ENCODE measurements around the gene ERVFRD-1.
"Not testable (repeated sequence)": the region's sequence is repeated elsewhere in the genome, so short reads cannot be mapped to it uniquely, and the experiment has no call there.

The ERVFRD-1 gene

DNA sequence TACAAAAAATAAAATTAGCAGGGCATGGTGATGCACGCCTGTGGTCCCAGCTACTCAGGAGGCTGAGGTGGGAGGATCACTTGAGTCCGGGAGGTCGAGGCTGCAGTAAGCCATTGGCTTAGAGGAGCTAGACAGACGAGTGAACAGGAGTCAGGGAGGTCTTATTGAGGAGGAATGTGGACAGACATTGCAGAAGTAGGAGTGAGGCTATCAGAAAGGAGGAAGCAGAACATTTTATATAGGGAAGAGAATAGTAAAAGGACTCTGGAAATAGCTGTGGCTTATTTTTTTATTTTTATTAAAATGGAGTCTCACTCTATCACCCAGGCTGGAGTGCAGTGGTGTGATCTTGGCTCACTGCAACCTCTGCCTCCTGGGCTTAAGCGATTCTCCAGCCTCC is 20.4 kb downstream of the ERVFRD-1 start:
- not testable (repeated sequence) for DNase-seq (ENCODE audit: low read depth in 2 of 2)

DNA sequence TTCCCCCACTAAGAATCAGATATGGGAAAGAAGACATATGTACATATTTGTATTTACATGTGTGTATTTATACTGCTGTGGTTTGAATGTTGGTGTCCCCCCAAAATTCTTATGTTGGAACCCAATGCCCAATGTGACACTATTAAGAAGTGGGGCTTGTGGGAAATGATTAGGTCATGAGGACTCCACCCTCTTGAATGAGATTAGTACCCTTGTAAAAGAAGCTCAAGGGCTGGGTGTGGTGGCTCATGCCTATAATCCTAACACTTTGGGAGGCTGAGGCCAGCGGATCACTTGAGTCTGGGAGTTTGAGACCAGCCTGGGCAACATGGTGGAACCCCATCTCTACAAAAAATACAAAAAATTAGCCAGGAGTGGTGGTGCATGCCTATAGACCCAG is 21.8 kb downstream of the ERVFRD-1 start:
- no peak for DNase-seq (ENCODE audit: low read depth in 2 of 2)

DNA sequence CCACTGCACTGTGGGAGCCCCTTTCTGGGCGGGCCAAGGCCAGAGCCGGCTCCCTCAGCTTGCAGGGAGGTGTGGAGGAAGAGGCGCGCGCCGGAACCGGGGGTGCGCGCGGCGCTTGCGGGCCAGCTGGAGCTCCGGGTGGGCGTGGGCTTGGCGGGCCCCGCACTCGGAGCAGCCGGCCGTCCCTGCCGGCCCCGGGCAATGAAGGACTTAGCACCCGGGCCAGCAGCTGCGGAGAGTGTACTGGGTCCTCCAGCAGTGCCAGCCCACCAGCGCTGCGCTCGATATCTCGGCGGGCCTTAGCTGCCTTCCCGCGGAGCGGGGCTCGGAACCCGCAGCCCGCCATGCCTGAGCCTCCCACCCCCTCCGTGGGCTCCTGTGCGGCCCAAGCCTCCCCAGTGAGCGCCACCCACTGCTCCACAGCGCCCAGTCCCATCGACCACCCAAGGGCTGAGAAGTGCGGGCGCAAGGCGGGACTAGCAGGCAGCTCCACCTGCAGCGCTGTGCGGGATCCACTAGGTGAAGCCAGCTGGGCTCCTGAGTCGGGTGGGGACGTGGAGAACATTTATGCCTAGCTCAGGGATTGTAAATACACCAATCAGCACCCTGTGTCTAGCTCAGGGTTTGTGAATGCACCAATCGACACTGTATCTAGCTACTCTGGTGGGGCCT is 24.2 kb downstream of the ERVFRD-1 start:
- not testable (repeated sequence) for DNase-seq (ENCODE audit: low read depth in 2 of 2)

DNA sequence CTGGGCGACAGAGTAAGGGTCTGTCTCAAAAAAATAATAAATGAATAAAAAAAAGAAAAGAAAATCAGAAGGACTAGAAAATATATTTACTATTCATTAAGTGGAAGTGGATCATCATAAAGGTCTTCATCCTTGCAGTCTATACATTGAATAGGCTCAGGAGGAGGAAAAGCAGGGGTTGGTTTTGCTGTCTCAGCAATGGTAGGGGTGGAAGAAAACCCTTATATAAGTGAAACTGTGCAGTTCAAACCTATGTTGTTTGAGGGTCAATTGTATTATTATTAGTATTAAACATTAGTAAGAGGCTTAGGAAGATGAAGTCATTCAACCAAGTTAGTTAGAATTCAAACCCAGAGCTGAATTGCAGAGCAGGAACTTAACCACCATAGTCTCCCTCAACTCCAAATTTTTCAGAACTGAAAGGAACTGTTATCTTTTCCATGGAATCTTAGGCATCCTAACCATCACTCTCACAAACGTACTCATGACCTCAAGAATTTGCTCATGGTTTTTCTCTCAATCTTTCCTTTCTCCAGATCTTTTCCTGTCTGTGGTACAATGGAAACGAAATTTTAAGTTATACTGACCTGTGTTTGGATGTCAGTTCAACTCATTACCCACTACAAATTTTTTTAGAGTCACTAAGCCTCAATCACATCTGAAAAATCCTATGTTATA is 25.6 kb downstream of the ERVFRD-1 start:
- no peak for DNase-seq (ENCODE audit: low read depth in 2 of 2)

DNA sequence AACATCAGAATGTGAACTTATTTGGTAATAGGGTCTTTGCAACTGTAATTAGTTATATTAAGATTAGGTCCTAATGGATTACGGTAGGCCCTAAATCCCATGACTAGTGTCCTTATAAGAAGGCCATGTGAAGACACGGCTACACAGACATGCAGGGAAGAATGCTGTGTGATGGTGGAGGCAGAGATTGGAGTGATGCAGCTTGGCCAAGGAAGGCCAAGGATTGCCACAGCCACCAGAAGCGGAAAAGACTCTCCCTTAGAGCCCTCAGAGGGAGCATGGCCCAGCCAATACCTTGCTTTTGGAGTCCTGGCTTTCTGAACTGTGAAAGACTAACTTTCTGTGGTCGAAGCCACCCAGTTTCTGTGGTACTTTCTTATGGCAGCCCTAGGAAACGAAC is 27.6 kb downstream of the ERVFRD-1 start:
- DNase-seq (ENCODE audit: low read depth in 2 of 2), result no peak

DNA sequence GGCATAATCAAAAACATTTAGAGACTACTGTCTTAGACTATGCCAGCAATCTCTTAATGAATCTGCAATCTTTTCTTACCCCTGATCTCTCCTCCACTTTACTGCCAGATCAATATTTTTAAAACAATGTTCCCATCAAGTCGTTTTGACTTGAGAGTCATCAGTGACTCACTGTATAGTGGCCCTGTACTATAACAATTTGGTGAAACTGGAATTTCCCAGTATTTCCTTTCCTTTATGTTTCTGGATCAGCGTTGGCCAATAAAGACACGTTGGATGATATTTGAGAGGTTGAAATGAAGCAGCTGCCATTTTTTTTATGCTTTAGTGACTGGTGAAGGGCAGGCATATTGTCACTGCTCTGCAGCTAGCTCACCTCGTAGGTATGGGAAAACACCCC is 28.0 kb downstream of the ERVFRD-1 start:
- DNase-seq (ENCODE audit: low read depth in 2 of 2), result no peak

DNA sequence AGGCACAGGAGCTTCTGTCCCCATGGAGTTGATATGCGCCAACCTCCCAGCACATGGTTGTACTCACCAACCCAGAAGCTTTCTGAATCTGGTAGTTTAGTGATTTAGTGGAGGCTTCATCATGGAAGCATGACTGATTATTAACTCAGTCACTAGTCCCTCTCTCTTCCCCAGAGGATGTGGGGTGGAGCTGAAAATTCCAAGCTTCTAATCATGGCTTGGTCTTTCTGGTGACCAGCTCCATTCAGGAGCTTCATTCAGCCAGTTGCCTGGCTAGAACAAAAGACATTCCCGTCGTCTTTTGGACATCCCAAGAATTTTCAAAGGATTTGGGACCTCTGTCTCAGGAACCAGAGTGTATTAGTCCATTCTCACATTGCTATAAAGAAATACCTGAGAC is 31.2 kb downstream of the ERVFRD-1 start:
- no peak for DNase-seq (ENCODE audit: low read depth in 2 of 2)

DNA sequence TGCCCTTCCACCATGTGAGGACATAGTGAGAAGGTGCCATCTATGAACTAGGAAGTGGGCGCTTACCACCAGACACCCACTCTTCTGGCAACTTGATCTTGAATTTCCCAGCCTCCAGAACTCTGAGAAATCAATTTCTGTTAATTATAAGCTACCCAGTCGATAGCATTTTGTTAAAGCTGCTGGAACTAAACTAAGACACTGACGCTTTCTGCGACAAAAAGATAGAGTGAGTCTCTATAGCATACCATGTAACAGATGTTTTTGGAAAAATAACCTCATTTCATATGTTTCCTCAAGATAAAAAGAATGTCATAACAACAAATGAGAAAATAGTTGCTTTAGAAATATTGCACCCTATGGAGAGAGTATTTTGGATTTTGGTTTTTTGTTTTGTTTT is 33.3 kb downstream of the ERVFRD-1 start:
- no peak for DNase-seq (ENCODE audit: low read depth in 2 of 2)

DNA sequence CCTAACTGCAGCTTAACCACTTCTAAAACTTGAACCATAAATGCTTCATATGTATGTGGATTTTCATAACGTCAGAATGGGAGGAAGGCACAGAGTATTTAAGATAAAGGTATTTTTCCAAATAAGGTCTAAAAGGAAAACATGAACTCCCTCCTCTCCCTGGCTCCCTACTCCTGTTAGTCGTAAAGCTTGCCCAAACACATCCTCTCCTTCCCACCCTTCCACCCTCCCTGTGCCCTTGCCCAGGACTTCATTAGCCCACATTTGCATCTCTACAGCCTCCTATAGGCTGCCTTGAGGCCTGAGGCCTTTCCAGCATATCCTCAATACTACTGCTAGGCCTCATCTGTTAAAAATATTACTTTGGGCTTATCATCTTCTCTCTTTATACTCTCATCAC is 35.0 kb downstream of the ERVFRD-1 start:
- DNase-seq (ENCODE audit: low read depth in 2 of 2), result no peak

DNA sequence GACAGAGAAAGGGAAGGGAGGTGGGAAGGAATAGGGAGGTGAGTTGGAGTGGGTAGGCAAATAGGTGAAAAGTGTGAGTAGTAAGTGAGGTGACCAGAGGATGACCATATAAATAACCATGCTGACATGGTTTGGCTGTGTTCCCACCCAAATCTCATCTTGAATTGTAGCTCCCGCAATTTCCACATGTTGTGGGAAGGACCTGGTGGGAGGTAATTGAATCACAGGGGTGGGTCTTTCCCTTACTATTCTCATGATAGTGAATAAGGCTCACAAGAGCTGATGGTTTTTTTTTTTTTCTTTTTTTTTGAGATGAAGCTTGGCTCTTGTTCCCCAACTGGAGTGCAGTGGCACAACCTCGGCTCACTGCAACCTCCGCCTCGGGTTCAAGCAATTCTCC is 39.4 kb downstream of the ERVFRD-1 start:
- DNase-seq (ENCODE audit: low read depth in 2 of 2), result no peak

DNA sequence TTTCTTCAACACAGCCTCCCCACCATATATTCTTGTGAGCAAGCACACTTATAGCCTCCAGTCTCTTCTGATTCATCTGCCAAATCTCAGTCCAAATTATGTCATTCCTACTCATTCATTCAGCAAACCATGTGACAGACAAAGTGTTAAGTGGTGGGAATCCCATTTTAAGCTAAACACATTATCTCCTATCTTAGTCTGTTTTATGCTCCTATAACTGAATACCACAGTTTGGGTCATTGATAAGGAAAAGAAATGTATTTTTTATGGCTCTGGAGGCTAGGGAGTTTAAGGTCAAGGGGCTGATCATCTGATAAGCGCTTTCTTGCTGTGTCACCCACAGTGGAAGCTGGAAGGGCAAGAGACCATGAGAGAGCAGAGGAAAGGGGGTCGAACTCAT is 41.8 kb downstream of the ERVFRD-1 start:
- DNase-seq (ENCODE audit: low read depth in 2 of 2), result no peak

DNA sequence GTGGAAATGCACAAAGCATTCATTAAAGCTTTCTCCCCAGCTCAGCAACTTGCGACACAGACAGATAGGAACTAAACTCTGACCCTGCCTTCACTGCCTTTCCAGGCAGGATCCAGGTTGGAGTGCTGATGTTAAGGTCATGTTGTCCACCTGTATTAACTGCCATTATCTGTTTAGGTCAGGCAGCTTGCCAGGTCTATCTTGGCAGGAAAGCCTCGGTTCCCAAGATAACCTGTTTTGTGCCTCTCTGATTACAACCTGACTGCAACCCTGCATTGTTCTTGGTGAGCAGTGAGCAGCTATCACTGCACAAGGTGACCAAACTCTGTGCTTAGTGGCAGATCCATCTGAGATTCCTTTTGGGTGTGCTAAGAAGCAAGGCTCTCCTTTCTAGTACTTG is 44.2 kb downstream of the ERVFRD-1 start:
- DNase-seq (ENCODE audit: low read depth in 2 of 2), result no peak

DNA sequence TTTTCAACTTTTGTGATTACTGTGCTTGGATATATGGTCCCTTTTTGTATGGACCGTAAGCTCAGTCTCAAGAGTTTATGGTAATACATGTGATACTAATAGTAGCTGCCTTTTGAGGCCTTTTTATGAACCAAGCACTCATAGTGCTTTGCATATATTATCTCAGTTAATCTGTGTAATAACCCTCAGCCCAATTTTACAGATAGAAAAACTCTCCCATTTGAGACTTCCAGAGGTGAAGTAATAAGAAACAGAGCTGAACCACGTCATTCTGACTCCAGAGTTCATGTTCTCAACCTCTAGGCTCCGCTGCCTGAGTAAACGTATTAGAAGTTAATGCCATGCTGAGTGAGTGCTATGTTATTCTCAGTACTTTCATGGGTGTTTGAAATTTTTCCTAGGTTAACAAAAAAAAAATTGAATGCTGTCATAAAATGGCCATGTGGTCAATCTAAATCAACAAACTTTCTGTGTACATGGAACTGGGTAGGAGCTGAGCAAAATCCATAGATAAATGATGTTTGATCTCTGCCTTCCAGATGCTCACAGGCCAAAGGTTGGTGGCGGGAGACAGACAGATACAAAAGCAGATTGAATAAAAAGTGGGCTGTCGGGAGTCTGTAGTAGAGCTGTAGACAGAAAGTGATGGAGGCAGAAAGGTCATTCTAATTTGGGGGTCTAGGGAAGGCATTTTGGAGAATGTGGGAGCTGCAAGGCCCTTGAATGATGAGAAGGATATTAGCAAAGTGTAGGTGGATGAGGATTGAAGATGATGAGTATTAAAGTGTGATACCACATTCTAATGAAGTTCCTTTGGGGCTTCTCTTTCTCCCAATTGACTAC is 44.8 kb downstream of the ERVFRD-1 start:
- DNase-seq (ENCODE audit: low read depth in 2 of 2), result no peak

DNA sequence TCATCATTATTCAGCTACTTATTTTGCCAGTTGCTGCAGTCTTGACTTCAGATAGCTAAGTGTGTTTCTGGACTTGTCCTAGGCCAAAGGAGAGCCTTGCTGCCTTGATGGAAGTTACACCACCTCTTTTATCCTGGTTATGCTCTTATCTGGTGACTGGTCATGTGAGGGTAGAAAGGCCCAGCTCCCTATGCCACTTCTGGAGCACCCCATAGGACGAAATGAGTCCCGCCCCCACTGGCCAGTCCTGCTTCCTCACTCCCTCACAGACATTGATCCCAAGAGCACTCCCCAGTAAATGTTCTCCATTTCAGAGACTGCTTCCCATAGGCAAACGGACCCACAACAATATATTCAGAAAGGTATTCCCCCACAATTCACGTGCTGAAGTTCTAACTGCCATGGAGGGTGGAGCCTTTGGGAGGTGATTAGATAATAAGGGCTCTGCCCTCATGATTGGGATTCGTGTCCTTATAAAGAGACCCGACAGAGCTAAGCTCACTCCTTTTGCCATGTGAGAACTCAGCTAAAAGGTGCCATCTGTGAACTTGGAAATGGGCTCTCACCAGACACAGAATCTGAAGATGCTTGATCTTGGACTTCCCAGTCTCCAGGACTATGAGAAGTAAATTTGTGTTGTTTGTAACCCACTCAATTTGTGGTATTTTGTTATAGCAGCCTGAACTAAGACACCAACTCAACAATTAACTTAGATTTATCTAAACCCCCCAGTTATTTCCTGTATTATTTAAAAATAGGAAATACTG is 45.9 kb downstream of the ERVFRD-1 start:
- no peak for DNase-seq (ENCODE audit: low read depth in 2 of 2)

DNA sequence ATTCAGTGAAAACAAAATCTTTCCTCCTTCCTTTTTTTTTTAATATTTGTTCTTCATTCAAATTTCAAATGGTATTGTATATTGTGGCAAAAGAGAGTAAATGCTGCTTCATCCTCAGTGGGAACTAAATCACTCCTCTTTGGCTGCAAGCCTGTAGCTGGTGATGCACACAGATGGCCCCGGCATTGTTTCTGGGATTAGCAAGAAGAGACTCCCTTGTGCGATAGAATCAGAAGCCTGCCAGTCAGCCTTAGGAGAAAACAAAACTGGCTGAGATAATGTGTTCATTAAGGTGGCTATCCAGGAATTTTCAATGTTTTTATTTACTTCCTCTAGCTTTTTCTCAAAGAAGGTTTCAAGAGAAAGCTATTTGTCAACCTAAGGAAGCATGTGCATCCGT is 46.7 kb downstream of the ERVFRD-1 start:
- DNase-seq (ENCODE audit: low read depth in 2 of 2), result no peak

DNA sequence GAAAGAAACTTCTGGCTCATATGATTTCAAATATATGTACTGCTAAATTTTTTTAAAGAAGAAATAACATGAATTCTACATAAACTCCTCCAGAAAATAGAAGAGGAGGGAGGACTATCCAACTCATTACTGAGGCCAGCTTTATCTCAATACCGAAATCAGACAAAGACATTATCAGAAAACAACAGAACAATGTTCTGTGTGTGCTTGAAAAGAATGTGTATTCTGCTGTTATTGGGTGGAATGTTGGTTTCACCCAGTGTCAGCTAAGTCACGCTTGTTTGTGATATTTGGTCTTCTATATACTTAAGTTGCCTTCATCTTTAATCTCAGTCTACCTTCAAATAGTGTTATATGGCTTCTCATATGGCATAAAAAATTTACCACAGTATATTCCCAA is 48.8 kb downstream of the ERVFRD-1 start:
- DNase-seq (ENCODE audit: low read depth in 2 of 2), result no peak

DNA sequence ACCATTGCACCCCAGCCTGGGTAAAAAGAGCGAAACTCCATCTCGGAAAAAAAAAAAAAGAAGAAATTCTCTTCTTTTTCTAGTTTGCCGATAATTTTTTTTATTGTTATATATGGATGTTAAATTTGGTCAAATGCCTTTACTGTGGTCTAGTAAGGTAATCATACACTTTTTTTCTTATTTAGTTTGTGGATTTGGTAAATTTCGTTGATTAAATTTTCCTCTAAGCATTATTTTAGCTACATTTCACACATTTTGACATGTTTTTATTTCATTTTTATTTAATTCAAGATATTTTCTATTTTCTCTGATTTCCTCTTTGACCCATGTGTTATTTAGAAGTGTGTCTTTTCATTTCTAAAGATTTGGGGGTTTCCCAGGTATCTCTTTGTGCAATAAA is 49.4 kb downstream of the ERVFRD-1 start:
- DNase-seq (ENCODE audit: low read depth in 2 of 2), result no peak

DNA sequence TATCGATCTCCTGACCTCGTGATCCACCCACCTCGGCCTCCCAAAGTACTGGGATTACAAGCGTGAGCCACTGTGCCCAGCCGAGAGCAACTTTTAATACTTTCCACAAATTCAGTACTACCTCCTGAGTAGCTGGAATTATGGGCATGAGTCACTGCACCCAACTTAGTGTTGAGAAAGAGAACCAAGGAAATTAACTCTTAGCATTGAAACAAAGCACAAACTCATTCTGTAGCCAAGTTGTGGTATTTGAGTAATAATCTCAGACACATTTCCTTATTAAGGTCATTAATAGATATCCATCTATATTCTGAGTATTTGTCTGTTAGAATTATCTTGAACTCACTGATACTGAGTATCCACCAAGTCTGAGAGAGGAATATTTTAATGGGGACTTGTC is 53.1 kb downstream of the ERVFRD-1 start:
- DNase-seq (ENCODE audit: low read depth in 2 of 2), result no peak

DNA sequence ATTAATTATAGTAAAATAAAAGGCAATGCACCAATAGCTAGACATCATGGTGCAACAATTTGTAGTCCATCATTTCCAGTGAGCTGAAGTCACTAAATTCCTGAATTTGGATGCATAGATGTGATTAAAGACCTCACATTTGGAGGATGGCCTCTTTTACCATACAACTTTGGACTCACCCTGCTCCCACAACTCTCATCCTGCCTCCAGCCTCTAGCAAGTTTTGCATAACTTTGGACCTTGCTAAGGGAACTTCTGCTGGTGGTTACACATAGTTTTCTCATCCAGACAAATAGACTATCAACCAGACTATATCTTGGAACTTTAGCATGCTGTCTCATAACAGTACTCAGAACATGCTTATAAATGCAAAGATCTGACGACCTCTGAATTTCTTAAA is 54.7 kb downstream of the ERVFRD-1 start:
- no peak for DNase-seq (ENCODE audit: low read depth in 2 of 2)

DNA sequence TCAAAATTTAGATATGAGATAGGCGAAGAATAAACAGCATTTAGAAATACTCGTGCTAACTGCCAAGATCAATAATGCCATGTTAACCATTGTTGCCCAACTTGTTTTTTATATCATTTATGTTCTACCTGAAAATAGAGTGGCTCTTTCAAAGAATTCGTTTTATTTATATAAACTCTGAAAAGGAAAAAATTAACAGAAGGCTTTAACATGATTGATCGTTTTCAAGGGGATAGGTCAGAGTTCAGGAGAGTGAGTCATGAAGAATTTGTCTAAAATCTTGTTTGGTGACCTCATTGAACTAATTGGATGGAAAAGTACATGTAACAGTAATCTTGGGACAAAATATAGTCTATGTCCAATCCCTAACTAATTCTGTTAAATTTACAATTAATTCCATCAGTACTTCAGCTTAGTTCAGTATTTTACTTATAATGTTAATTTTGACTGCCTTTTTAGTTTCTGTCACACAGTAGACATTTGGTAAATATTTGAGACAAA is 56.3 kb downstream of the ERVFRD-1 start:
- no peak for DNase-seq (ENCODE audit: low read depth in 2 of 2)

DNA sequence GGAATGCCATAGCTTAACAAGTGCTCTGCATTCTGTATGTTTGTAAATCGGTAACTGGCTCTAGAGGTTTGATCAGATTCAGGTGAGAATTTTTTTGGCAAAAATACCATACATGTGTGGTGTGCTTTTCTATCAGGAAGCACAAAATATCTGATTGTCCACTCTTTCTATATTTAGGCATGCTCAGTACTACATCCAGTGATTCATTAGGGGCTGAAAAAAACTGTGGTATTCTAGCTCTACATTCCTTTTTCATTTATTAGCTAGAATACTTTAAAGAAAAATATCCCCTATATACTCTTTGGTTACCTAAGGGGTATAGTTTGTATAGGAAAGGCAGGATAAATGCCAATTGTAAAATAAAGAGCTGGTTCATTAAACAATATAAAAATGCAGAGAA is 56.8 kb downstream of the ERVFRD-1 start:
- no peak for DNase-seq (ENCODE audit: low read depth in 2 of 2)

DNA sequence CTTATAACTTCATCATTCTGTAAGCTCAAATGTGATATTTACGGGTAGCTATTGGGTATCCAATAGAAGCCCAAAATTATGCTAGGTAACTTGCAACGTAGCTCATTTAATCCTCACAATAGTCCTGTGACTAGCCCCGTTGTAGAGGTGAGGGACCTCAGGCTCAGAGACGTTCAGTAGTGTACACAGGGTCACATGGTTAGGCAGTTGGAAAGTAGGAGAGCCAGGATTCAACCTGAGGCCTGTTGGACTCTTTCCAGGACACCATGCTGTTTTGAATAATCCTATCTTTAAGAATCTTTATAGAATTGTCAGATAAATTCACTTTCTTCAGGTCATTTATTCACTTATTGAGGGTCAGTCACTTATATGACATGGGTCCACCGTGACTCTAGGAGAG is 58.2 kb downstream of the ERVFRD-1 start:
- DNase-seq (ENCODE audit: low read depth in 2 of 2), result no peak
